SK-N-SH (cell line): Measurements from ENCODE around the gene RGS6. TPM values are rescaled to one million over a fixed set of nuclear protein-coding genes. Genes with fewer than 3 reads are reported as not detected.

Experiments
- CTCF ChIA-PET: fragments of 300-600, 350-600 bp; formaldehyde crosslinking; extraction: SDS; loops from one replicate; lab custom pipeline; 2021; lab: Yijun Ruan, JAX
- POLR2A ChIA-PET: fragments of 350-600 bp; sonication (Branson Sonifier 250); formaldehyde crosslinking; extraction: SDS; loops from one replicate; lab custom pipeline; 2020; ENCODE audit warnings: antibody characterized with exemption, inconsistent platforms; lab: Yijun Ruan, JAX
- DNase-seq: peaks from one replicate; pipeline ENCODE4 v3.0.0; 2012
- H2AFZ ChIP-seq: fragments of 200-600 bp; sonication (generic); 2 replicates; pipeline ENCODE4 v1.8.1; 2016; ENCODE audit warnings: antibody characterized with exemption, mild to moderate bottlenecking, low read depth
- H3F3A ChIP-seq: fragments of 200-600 bp; sonication (generic); replicated peaks from 2 replicates; pipeline ENCODE3; 2016; ENCODE audit warnings: antibody characterized with exemption, mild to moderate bottlenecking; ENCODE audit not compliant: insufficient read depth
- H3K27ac ChIP-seq, 2 experiments: fragments of 200-500 bp in 1 of 2; fragments of 200-600 bp in 1 of 2; sonication (Bioruptor generic) in 1 of 2; sonication (generic), shearing (Covaris generic) in 1 of 2; 2 replicates each; pipeline versions ENCODE4 v1.5.1 to v1.6.1; 2014 to 2016; ENCODE audit warnings: low read depth in 2 of 2, inconsistent platforms in 1 of 2, low read length in 1 of 2, mild to moderate bottlenecking in 1 of 2, mixed read lengths in 1 of 2
- H3K27me3 ChIP-seq: fragments of 200-600 bp; sonication (generic), shearing (Covaris generic); 2 replicates; pipeline ENCODE4 v1.6.1; 2016; ENCODE audit warnings: mixed run types; ENCODE audit not compliant: insufficient read depth
- H3K36me3 ChIP-seq, 2 experiments: fragments of 200-500 bp in 1 of 2; fragments of 200-600 bp in 1 of 2; sonication (Bioruptor generic) in 1 of 2; sonication (generic) in 1 of 2; replicated peaks in 1 of 2; 2 replicates each; pipeline versions ENCODE3 to v1.5.1; 2014 to 2016; ENCODE audit warnings: low read length in 1 of 2, mild to moderate bottlenecking in 1 of 2; ENCODE audit not compliant: insufficient read depth in 2 of 2, control insufficient read depth in 1 of 2
- H3K4me1 ChIP-seq, 2 experiments: fragments of 200-500 bp in 1 of 2; fragments of 200-600 bp in 1 of 2; sonication (Bioruptor generic) in 1 of 2; sonication (generic), shearing (Covaris generic) in 1 of 2; 2 replicates each; pipeline versions ENCODE4 v1.5.1 to v1.6.1; 2014 to 2016; ENCODE audit warnings: low read depth in 1 of 2, low read length in 1 of 2, mixed run types in 1 of 2; ENCODE audit not compliant: insufficient read depth in 2 of 2, control insufficient read depth in 1 of 2
- H3K4me2 ChIP-seq: fragments of 200-600 bp; sonication (generic), shearing (Covaris generic); 2 replicates; pipeline ENCODE4 v1.6.1; 2017; ENCODE audit warnings: mixed run types
- H3K4me3 ChIP-seq, 2 experiments: fragments of 200-500 bp in 1 of 2; fragments of 200-600 bp in 1 of 2; sonication (Bioruptor generic) in 1 of 2; sonication (generic), shearing (Covaris generic) in 1 of 2; 2 replicates each; pipeline versions ENCODE4 v1.5.1 to v1.8.1; 2014 to 2016; ENCODE audit warnings: low read depth in 2 of 2, inconsistent platforms in 1 of 2, low read length in 1 of 2, mild to moderate bottlenecking in 1 of 2, mixed read lengths in 1 of 2, moderate library complexity in 1 of 2
- H3K79me2 ChIP-seq: fragments of 200-600 bp; sonication (generic); 2 replicates; pipeline ENCODE4 v1.8.1; 2017; ENCODE audit warnings: mild to moderate bottlenecking; ENCODE audit not compliant: insufficient read depth
- H3K9ac ChIP-seq: fragments of 200-600 bp; sonication (generic); 2 replicates; pipeline ENCODE4 v1.6.1; 2017; ENCODE audit warnings: mixed run types
- H3K9me2 ChIP-seq: fragments of 200-600 bp; sonication (generic); 2 replicates; pipeline ENCODE4 v1.6.1; 2017; ENCODE audit warnings: mixed run types
- H3K9me3 ChIP-seq: fragments of 200-600 bp; sonication (generic); 2 replicates; pipeline ENCODE4 v1.6.1; 2017; ENCODE audit warnings: mixed run types, mild to moderate bottlenecking, moderate library complexity
- H4K20me1 ChIP-seq: fragments of 200-600 bp; sonication (generic); 2 replicates; pipeline ENCODE4 v1.6.1; 2017; ENCODE audit warnings: mild to moderate bottlenecking, mixed run types; ENCODE audit not compliant: insufficient read depth
- CTCF ChIP-seq: fragments of 200-600 bp; sonication (generic); IDR thresholded peaks from 2 replicates; pipeline ENCODE4 v1.6.1; 2017; ENCODE audit warnings: antibody characterized with exemption, mild to moderate bottlenecking, moderate library complexity
- FOXM1 ChIP-seq: IDR thresholded peaks from 2 replicates; pipeline ENCODE4 v1.4.0; 2012; ENCODE audit warnings: low read depth, mild to moderate bottlenecking
- GABPA ChIP-seq: IDR thresholded peaks from 2 replicates; pipeline ENCODE4 v1.4.0; 2012; ENCODE audit warnings: low read depth, mild to moderate bottlenecking
- GATA2 ChIP-seq: sonication (generic); formaldehyde crosslinking; IDR thresholded peaks from 2 replicates; pipeline ENCODE4 v1.5.0; 2020; ENCODE audit warnings: mild to moderate bottlenecking, missing genetic modification reagents
- MXI1 ChIP-seq: IDR thresholded peaks from 2 replicates; pipeline ENCODE4 v1.6.1; 2012; ENCODE audit warnings: mild to moderate bottlenecking, low read depth, low read length, improper control_type of control experiment
- NFIC ChIP-seq: IDR thresholded peaks from 2 replicates; pipeline ENCODE4 v1.4.0; 2012; ENCODE audit warnings: borderline replicate concordance
- NRF1 ChIP-seq: IDR thresholded peaks from 2 replicates; pipeline ENCODE4 v1.6.1; 2012; ENCODE audit warnings: low read depth, mild to moderate bottlenecking, low read length
- RCOR1 ChIP-seq: fragments of 150-350 bp; IDR thresholded peaks from 2 replicates; pipeline ENCODE4 v1.6.1; 2017; ENCODE audit warnings: antibody characterized with exemption, low read length
- TCF12 ChIP-seq: IDR thresholded peaks from 2 replicates; pipeline ENCODE4 v1.4.0; 2012
- WGBS: methylation state at CpG from one replicate; pipeline ENCODE4 v1.1.6; 2017; ENCODE audit warnings: low lambda C conversion rate; 5-methylcytosine and 5-hydroxymethylcytosine counted together
- polyA plus RNA-seq, 3 experiments: library from polyadenylated mRNA; depleted of rRNA; stranded (reverse); fragments of >200 nt; gene quantifications; 2 replicates each; pipeline ENCODE4 v1.2.3, GENCODE V29; 2012
- TF ChIP-seq, protein P1 (sequence below): fragments of 150-350 bp; IDR thresholded peaks from 2 replicates; pipeline ENCODE4 v1.6.1; 2016; ENCODE audit warnings: mild to moderate bottlenecking, low read depth, low read length
- TF ChIP-seq, protein P2 (sequence below): IDR thresholded peaks from 2 replicates; pipeline ENCODE4 v1.4.0; 2012; ENCODE audit warnings: low read depth, borderline replicate concordance

RGS6 gene
- polyA plus RNA-seq, 1 of the 3 experiments (the other 2 are of a cell fraction), result not detected

DNA sequence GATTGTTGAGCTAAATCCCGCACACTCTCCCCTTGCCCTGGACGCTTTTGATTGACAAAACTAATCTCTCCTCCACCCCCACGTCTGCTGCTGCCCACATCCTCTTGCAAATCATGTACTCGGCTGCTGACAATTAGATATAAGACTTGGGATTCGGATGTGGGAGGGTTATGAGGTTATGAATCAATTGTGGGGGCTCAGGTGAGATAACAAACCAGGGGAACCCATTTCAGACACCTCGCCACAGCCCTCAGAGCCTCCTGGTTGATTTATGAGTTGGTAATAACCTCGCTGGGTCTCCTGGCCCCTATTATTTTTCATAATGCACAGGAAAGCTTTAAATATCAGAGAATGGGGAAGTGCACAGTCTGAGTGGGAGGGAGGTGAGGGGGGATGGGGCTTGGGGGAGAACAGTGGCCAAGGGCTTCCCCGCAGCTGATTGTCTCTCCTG is 511.8 kb downstream of the RGS6 start (continued):
- TF ChIP-seq CTCF, result no peak

DNA sequence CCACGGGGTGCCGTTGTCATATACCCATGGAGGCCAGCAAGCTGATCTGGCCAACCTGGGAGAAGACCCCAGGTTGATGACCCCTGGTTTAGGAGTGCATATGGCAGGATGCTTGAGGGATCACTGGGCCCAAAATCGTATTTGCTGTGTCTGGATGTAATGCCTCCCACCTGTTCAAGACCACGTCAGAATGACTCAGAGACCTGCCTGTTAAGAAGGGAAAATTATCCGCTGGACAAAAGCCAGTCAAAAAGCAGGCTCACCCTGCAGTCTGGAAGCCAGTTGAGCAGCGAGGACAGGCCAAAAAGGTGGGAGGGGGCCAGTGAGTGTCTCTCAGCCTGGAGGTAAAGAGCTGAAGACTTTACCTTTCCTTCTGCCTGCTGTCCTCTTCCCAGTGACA is 512.5 kb downstream of the RGS6 start:
- DNase-seq, result no peak
- H4K20me1 ChIP-seq, result no peaks in the 10 kb centered on the region
- no peak overlapping the region for H3K27ac ChIP-seq
- no peak overlapping the region for H3K4me3 ChIP-seq
- no peaks in the 10 kb centered on the region for H3K36me3 ChIP-seq
- H2AFZ ChIP-seq, result no peak overlapping the region
- H3K79me2 ChIP-seq, result no peaks in the 10 kb centered on the region
- no peaks in the 10 kb centered on the region for H3K9me2 ChIP-seq
- no peak overlapping the region for H3K9ac ChIP-seq
- POLR2A ChIA-PET, result no interaction called here
- H3K9me3 ChIP-seq, result no peaks in the 10 kb centered on the region
- CTCF ChIA-PET, result no interaction called here
- WGBS, result 14% methylated on average over 6 of the region's 6 CpGs
- H3K4me2 ChIP-seq, result no peak overlapping the region
- H3K4me1 ChIP-seq, result no peaks in the 10 kb centered on the region; a peak in 1 of 4 replicates
- H3K27me3 ChIP-seq, result peaks cover 8% of the 10 kb centered on the region; the same call in 1 of the 2 replicates
- TF ChIP-seq, protein P1, sequence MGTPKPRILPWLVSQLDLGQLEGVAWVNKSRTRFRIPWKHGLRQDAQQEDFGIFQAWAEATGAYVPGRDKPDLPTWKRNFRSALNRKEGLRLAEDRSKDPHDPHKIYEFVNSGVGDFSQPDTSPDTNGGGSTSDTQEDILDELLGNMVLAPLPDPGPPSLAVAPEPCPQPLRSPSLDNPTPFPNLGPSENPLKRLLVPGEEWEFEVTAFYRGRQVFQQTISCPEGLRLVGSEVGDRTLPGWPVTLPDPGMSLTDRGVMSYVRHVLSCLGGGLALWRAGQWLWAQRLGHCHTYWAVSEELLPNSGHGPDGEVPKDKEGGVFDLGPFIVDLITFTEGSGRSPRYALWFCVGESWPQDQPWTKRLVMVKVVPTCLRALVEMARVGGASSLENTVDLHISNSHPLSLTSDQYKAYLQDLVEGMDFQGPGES, result no peak
- no peak for TF ChIP-seq RCOR1
- TF ChIP-seq CTCF, result no peak
- no peak for TF ChIP-seq TCF12
- TF ChIP-seq NRF1, result no peak
- TF ChIP-seq MXI1, result no peak
- TF ChIP-seq GATA2, result no peak
- no peak for TF ChIP-seq NFIC
- TF ChIP-seq, protein P2, sequence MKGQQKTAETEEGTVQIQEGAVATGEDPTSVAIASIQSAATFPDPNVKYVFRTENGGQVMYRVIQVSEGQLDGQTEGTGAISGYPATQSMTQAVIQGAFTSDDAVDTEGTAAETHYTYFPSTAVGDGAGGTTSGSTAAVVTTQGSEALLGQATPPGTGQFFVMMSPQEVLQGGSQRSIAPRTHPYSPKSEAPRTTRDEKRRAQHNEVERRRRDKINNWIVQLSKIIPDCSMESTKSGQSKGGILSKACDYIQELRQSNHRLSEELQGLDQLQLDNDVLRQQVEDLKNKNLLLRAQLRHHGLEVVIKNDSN, result no peak
- TF ChIP-seq GABPA, result no peak
- TF ChIP-seq FOXM1, result no peak
- H3F3A ChIP-seq, result no peaks in the 10 kb centered on the region
